Measurements from ENCODE around the gene GALT. TPM values are rescaled to one million over a fixed set of nuclear protein-coding genes. Genes with fewer than 3 reads are reported as not detected.

GALT gene
- total RNA-seq (2014; rRNA removed; shearing (Covaris generic)) = 13.4 and 20.9 TPM in 2 replicates

- peak; percentile 90 for DNase-seq (ENCODE audit: low read depth)
These were observed at the start of gene GALT for GRCh38 chr9:34646211-34647083. Gene GALT, plus strand, starts transcription at chr9:34646675. Its CDS starts 30 bp downstream, at chr9:34646705.

GRCh38 chr9:34599546-34599945, 46.9 kb upstream of the GALT start:
- DNase-seq (ENCODE audit: low read depth) = no peak

- no peak for DNase-seq (ENCODE audit: low read depth)
These were observed 45.6 kb upstream of the GALT start for GRCh38 chr9:34600908-34601307.

- no peak for DNase-seq (ENCODE audit: low read depth)
These were observed 44.4 kb upstream of the GALT start for GRCh38 chr9:34601937-34602573.

GRCh38 chr9:34603610-34604231, 42.8 kb upstream of the GALT start:
- DNase-seq (ENCODE audit: low read depth) = peak; percentile 69

- DNase-seq (ENCODE audit: low read depth) = no peak
These were observed 40.3 kb upstream of the GALT start for GRCh38 chr9:34606190-34606589.

GRCh38 chr9:34606905-34607304, 39.6 kb upstream of the GALT start:
- DNase-seq (ENCODE audit: low read depth) = no peak

GRCh38 chr9:34607331-34607730, 39.1 kb upstream of the GALT start:
- no peak for DNase-seq (ENCODE audit: low read depth)

GRCh38 chr9:34610434-34611206, 35.9 kb upstream of the GALT start:
- DNase-seq (ENCODE audit: low read depth) = no peak

- DNase-seq (ENCODE audit: low read depth) = no peak
These were observed 35.1 kb upstream of the GALT start for GRCh38 chr9:34611251-34611810.

GRCh38 chr9:34611811-34612787, 34.4 kb upstream of the GALT start, which contains the start of gene RPP25L:
Gene RPP25L, minus strand, starts transcription at chr9:34612097. Its CDS starts 801 bp downstream, at chr9:34611296.
- peak; percentile 83 for DNase-seq (ENCODE audit: low read depth)

GRCh38 chr9:34612788-34613390, 33.6 kb upstream of the GALT start:
- peak; percentile 83 for DNase-seq (ENCODE audit: low read depth)

GRCh38 chr9:34615132-34615531, 31.3 kb upstream of the GALT start:
- DNase-seq (ENCODE audit: low read depth) = no peak

- peak; percentile 96 for DNase-seq (ENCODE audit: low read depth)
These were observed 26.1 kb upstream of the GALT start, which contains the start of gene DCTN3 for GRCh38 chr9:34620061-34620994. Gene DCTN3, minus strand, starts transcription at chr9:34620495. Its CDS starts 31 bp downstream, at chr9:34620464.

- no peak for DNase-seq (ENCODE audit: low read depth)
These were observed 22.9 kb upstream of the GALT start for GRCh38 chr9:34623374-34624235.

GRCh38 chr9:34624475-34625185, 21.8 kb upstream of the GALT start:
- DNase-seq (ENCODE audit: low read depth) = no peak

- no peak for DNase-seq (ENCODE audit: low read depth)
These were observed 21.3 kb upstream of the GALT start for GRCh38 chr9:34625186-34625486.

Data from M059J (cell line).